Mesothelial cell of epicardium (in vitro differentiated cells): ENCODE results near the gene YEATS4. TPM values are rescaled to one million over a fixed set of nuclear protein-coding genes. Genes with fewer than 3 reads are reported as not detected.

Source experiments
- DNase-seq, 2 experiments: peaks; one replicate each; pipeline ENCODE4 v3.0.0; 2021; ENCODE audit warnings: low spot score in 2 of 2; ENCODE audit not compliant: unreplicated experiment in 2 of 2
- H3K27ac Mint-ChIP-seq: 2 replicates; pipeline ENCODE4 v1.8.0; 2021; ENCODE audit warnings: mixed read lengths
- H3K27me3 Mint-ChIP-seq: 2 replicates; pipeline ENCODE4 v1.8.0; 2021; ENCODE audit warnings: low read depth, mixed read lengths
- H3K36me3 Mint-ChIP-seq: 2 replicates; pipeline ENCODE4 v1.8.0; 2021; ENCODE audit warnings: mixed read lengths
- H3K4me1 Mint-ChIP-seq: 2 replicates; pipeline ENCODE4 v1.8.0; 2021; ENCODE audit warnings: mixed read lengths
- H3K4me3 Mint-ChIP-seq: 2 replicates; pipeline ENCODE4 v1.8.0; 2021; ENCODE audit warnings: mild to moderate bottlenecking, moderate library complexity, mixed read lengths
- H3K9me3 Mint-ChIP-seq: 2 replicates; pipeline ENCODE4 v1.8.0; 2021; ENCODE audit warnings: mixed read lengths
- CTCF ChIP-seq: fragments of 200-600 bp; sonication (generic); IDR thresholded peaks from one replicate; pipeline ENCODE4 v1.5.0; 2021; ENCODE audit warnings: antibody characterized with exemption; ENCODE audit not compliant: unreplicated experiment
- total RNA-seq: library from RNA; stranded (reverse); gene quantifications from 3 replicates; pipeline ENCODE4 v1.2.1, GENCODE V29; 2021

Gene YEATS4
- total RNA-seq, 1 donor from 2014 or later: 20.7 TPM

GRCh38 chr12:69421548-69421947 lies 62.0 kb downstream of the YEATS4 start:
- Mint-ChIP-seq H3K27me3 (no peaks in the 10 kb centered on the region), H3K9me3 (peaks cover 8% of the 10 kb centered on the region), H3K36me3 (no peaks in the 10 kb centered on the region), H3K4me3 (no peak overlapping the region), H3K27ac (no peak overlapping the region), H3K4me1 (peaks cover under 1% of the 10 kb centered on the region)
- TF ChIP-seq CTCF: no peak
- DNase-seq: no peak

- Mint-ChIP-seq H3K27ac (no peak overlapping the region), H3K9me3 (peaks cover 8% of the 10 kb centered on the region), H3K4me1 (peaks cover 8% of the 10 kb centered on the region), H3K36me3 (no peaks in the 10 kb centered on the region), H3K27me3 (no peaks in the 10 kb centered on the region), H3K4me3 (no peak overlapping the region)
- DNase-seq: no peak
- no peak for TF ChIP-seq CTCF
Observed at GRCh38 chr12:69423037-69423905, 63.7 kb downstream of the YEATS4 start.

- Mint-ChIP-seq H3K4me1 (peaks cover 12% of the 10 kb centered on the region), H3K27me3 (no peaks in the 10 kb centered on the region), H3K36me3 (no peaks in the 10 kb centered on the region), H3K9me3 (peaks cover 8% of the 10 kb centered on the region), H3K4me3 (no peak overlapping the region), H3K27ac (no peak overlapping the region)
- no peak for TF ChIP-seq CTCF
- DNase-seq: no peak
Observed at GRCh38 chr12:69425417-69425816, 65.9 kb downstream of the YEATS4 start.

GRCh38 chr12:69428351-69429073 lies 69.0 kb downstream of the YEATS4 start:
- Mint-ChIP-seq H3K4me1 (peaks cover 12% of the 10 kb centered on the region), H3K9me3 (no peaks in the 10 kb centered on the region), H3K4me3 (no peak overlapping the region), H3K27me3 (no peaks in the 10 kb centered on the region), H3K27ac (no peak overlapping the region), H3K36me3 (no peaks in the 10 kb centered on the region)
- no peak for DNase-seq
- TF ChIP-seq CTCF: no peak

- no peaks in the 10 kb centered on the region for H3K27me3 Mint-ChIP-seq
- no peaks in the 10 kb centered on the region for H3K9me3 Mint-ChIP-seq
- no peak overlapping the region for H3K4me3 Mint-ChIP-seq
- DNase-seq: no peak
- H3K27ac Mint-ChIP-seq: no peak overlapping the region
- no peak for TF ChIP-seq CTCF
- no peaks in the 10 kb centered on the region for H3K36me3 Mint-ChIP-seq
- peaks cover 12% of the 10 kb centered on the region for H3K4me1 Mint-ChIP-seq
Observed at GRCh38 chr12:69430942-69431590, 71.5 kb downstream of the YEATS4 start.
